Testis (tissue), 3 donors: ENCODE results near the gene CRYL1. TPM values are rescaled to one million over a fixed set of nuclear protein-coding genes. Genes with fewer than 3 reads are reported as not detected.

Experiments
- DNase-seq: peaks from one replicate; pipeline ENCODE4 v3.0.0-alpha.2; 2019
- H3K27ac ChIP-seq, 2 donors: fragments of 200-600 bp; sonication (generic); one replicate each; pipeline ENCODE4 v1.5.1; 2019
- H3K27me3 ChIP-seq: fragments of 200-600 bp; sonication (generic); one replicate; pipeline ENCODE4 v1.5.1; 2019
- H3K36me3 ChIP-seq: fragments of 200-600 bp; sonication (generic); one replicate; pipeline ENCODE4 v1.5.1; 2017; ENCODE audit warnings: low read depth; ENCODE audit errors: missing control alignments
- H3K4me1 ChIP-seq: fragments of 200-600 bp; sonication (generic); one replicate; pipeline ENCODE4 v1.5.1; 2019
- H3K4me3 ChIP-seq, 2 donors: fragments of 200-600 bp; sonication (generic); one replicate each; pipeline ENCODE4 v1.5.1; 2017 to 2019
- H3K9me3 ChIP-seq: fragments of 200-600 bp; sonication (generic); one replicate; pipeline ENCODE4 v1.5.1; 2017
- CTCF ChIP-seq, 3 experiments: fragments of 450-650 bp in 2 of 3; fragments of 200-600 bp in 1 of 3; sonication (generic) in 1 of 3; IDR thresholded peaks; one replicate each; pipeline ENCODE4 v1.5.1; 2016 to 2019; ENCODE audit warnings: antibody characterized with exemption in 3 of 3, mild to moderate bottlenecking in 2 of 3, moderate library complexity in 1 of 3
- POLR2A ChIP-seq: fragments of 450-650 bp; IDR thresholded peaks from one replicate; pipeline ENCODE4 v1.6.1; 2017; ENCODE audit warnings: antibody characterized with exemption, mild to moderate bottlenecking, moderate library complexity
- WGBS, 2 donors: methylation state at CpG; one replicate each; pipeline ENCODE4 v1.1.5; 2018; 5-methylcytosine and 5-hydroxymethylcytosine counted together
- intact Hi-C: fragments of 100-400 bp; cut with DNase I; formaldehyde crosslinking; loops from one replicate; pipeline ENCODE4 v1.15.1; 2023; ENCODE audit warnings: low total_unique reads
- polyA plus RNA-seq: library from polyadenylated mRNA; stranded (reverse); fragments of 350-450 nt; fragmentation: Illumina TruSeq; extraction: RNeasy Lipid Tissue Mini Kit (QIAGEN cat#74804); gene quantifications from one replicate; pipeline ENCODE4 v1.2.3, GENCODE V29; 2014; ENCODE audit warnings: low read depth, low replicate concordance; ENCODE audit not compliant: insufficient read depth
- total RNA-seq, 2 donors: library from RNA; depleted of rRNA; stranded (reverse); fragments of >200 nt; gene quantifications; one replicate each; pipeline ENCODE4 v1.2.3, GENCODE V29; 2016

The CRYL1 gene
- total and polyA plus RNA-seq, 3 donors from 2014 or later, result 8.0 to 16.8 (median 16.8) TPM

GRCh38 chr13:20446900-20447299 is 78.8 kb downstream of the CRYL1 start:
- H3K36me3 ChIP-seq, result no peaks in the 10 kb centered on the region
- H3K27me3 ChIP-seq, result no peaks in the 10 kb centered on the region
- TF ChIP-seq POLR2A (no peak), CTCF (IDR thresholded peaks at IDR 0.05) (no peak)
- no peak for DNase-seq
- intact Hi-C loops, result no loop called here
- peaks cover 7% of the 10 kb centered on the region for H3K4me1 ChIP-seq
- no peak overlapping the region for H3K4me3 ChIP-seq
- H3K27ac ChIP-seq, result no peak overlapping the region
- H3K9me3 ChIP-seq, result no peaks in the 10 kb centered on the region

GRCh38 chr13:20446405-20446804 is 79.3 kb downstream of the CRYL1 start:
- intact Hi-C loops, result no loop called here
- H3K27me3 ChIP-seq, result no peaks in the 10 kb centered on the region
- no peak for DNase-seq
- H3K9me3 ChIP-seq, result no peaks in the 10 kb centered on the region
- no peak overlapping the region for H3K27ac ChIP-seq
- WGBS, 2 donors, result 82 to 100% methylated on average over 1 of the region's 1 CpG
- H3K4me1 ChIP-seq, result peaks cover 7% of the 10 kb centered on the region
- TF ChIP-seq CTCF (IDR thresholded peaks at IDR 0.05) (no peak), POLR2A (no peak)
- no peak overlapping the region for H3K4me3 ChIP-seq
- H3K36me3 ChIP-seq, result no peaks in the 10 kb centered on the region

GRCh38 chr13:20442798-20443381 is 82.8 kb downstream of the CRYL1 start:
- Histone ChIP-seq H3K4me3 (no peak overlapping the region), H3K36me3 (no peaks in the 10 kb centered on the region), H3K27me3 (no peaks in the 10 kb centered on the region), H3K4me1 (peaks cover 7% of the 10 kb centered on the region), H3K9me3 (no peaks in the 10 kb centered on the region), H3K27ac (peak overlapping the region; percentile 18 to 70)
- 57 to 66% methylated on average over 2 of the region's 2 CpGs for WGBS, 2 donors
- no peak for DNase-seq
- TF ChIP-seq POLR2A (no peak), CTCF (IDR thresholded peaks at IDR 0.05) (no peak)
- intact Hi-C loops, result no loop called here

GRCh38 chr13:20442375-20442774 is 83.3 kb downstream of the CRYL1 start:
- Histone ChIP-seq H3K27ac (peak overlapping the region; percentile 18 to 70), H3K27me3 (no peaks in the 10 kb centered on the region), H3K4me1 (peaks cover 7% of the 10 kb centered on the region), H3K4me3 (no peak overlapping the region), H3K36me3 (no peaks in the 10 kb centered on the region), H3K9me3 (no peaks in the 10 kb centered on the region)
- intact Hi-C loops, result no loop called here
- no peak for DNase-seq
- no peak for TF ChIP-seq CTCF (IDR thresholded peaks at IDR 0.05)
- no peak for TF ChIP-seq POLR2A

DNA sequence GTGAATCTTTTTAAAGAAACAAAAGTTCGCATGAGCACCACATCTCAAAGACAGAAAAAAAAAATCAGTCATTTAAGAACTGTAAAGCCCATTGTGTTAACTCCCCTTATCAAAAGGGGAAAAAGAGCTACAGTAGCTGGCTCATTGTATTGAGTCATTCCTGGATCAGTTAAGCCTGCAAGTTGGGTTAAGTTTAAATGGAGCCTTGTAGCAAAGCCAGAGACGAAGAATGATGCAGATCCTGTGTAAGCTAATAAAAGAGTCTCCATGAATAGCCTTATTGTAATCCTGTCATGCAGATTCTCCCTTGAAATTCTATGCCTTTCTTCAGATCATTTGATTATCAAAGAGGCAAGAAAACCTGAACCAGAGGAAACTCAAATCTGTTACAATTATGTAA is 83.8 kb downstream of the CRYL1 start:
- intact Hi-C loops, result no loop called here
- Histone ChIP-seq H3K4me1 (peaks cover 7% of the 10 kb centered on the region), H3K27me3 (no peaks in the 10 kb centered on the region), H3K9me3 (no peaks in the 10 kb centered on the region), H3K36me3 (no peaks in the 10 kb centered on the region), H3K27ac (peak overlapping the region; percentile 20 to 70), H3K4me3 (no peak overlapping the region)
- 71 to 81% methylated on average over 2 of the region's 2 CpGs for WGBS, 2 donors
- DNase-seq, result peak; percentile 48
- TF ChIP-seq POLR2A (no peak), CTCF (IDR thresholded peaks at IDR 0.05) (no peak)
